K562 (cell line): Measurements from ENCODE around the gene SYNCRIP. TPM values are rescaled to one million over a fixed set of nuclear protein-coding genes. Genes with fewer than 3 reads are reported as not detected.

Experiments used
- ARID1B ChIP-seq: fragments of 450-650 bp; IDR thresholded peaks from 2 replicates; pipeline ENCODE4 v1.6.1; 2016; ENCODE audit warnings: antibody characterized with exemption, mild to moderate bottlenecking, inconsistent platforms
- C11orf30 ChIP-seq: fragments of 450-650 bp; IDR thresholded peaks from 2 replicates; pipeline ENCODE4 v1.6.1; 2016; ENCODE audit warnings: low read depth, mild to moderate bottlenecking
- CAMTA2 ChIP-seq: fragments of 250-450 bp; sonication (Bioruptor Pico); conservative IDR thresholded peaks from 2 replicates; pipeline ENCODE4 v1.5.1; 2022
- CBFA2T3 ChIP-seq: fragments of 450-650 bp; IDR thresholded peaks from 2 replicates; pipeline ENCODE4 v1.6.1; 2017
- CBX2 ChIP-seq: fragments of 200-600 bp; sonication (generic); IDR thresholded peaks from one replicate; pipeline ENCODE4 v1.6.1; 2012; ENCODE audit warnings: mild to moderate bottlenecking, low read length, inconsistent platforms; ENCODE audit not compliant: insufficient read depth, poor library complexity, severe bottlenecking
- CHCHD3 ChIP-seq: fragments of 250-450 bp; sonication (Bioruptor Pico); IDR thresholded peaks from 2 replicates; pipeline ENCODE4 v2.1.2; 2022; ENCODE audit warnings: mild to moderate bottlenecking
- DPF2 ChIP-seq: fragments of 450-650 bp; IDR thresholded peaks from 2 replicates; pipeline ENCODE4 v1.6.1; 2016
- ETV1 ChIP-seq: fragments of 450-650 bp; conservative IDR thresholded peaks from 2 replicates; pipeline ENCODE4 v1.6.1; 2016; ENCODE audit warnings: missing genetic modification characterization, control low read depth, low read depth, missing compliant biosample characterization
- EWSR1 ChIP-seq: fragments of 450-650 bp; IDR thresholded peaks from 2 replicates; pipeline ENCODE4 v1.6.1; 2018; ENCODE audit warnings: borderline replicate concordance, mild to moderate bottlenecking, low read depth, moderate library complexity; ENCODE audit not compliant: partially characterized antibody
- MAFG ChIP-seq: fragments of 450-650 bp; conservative IDR thresholded peaks from 2 replicates; pipeline ENCODE4 v1.6.1; 2016; ENCODE audit warnings: missing genetic modification characterization, missing compliant biosample characterization
- MITF ChIP-seq: IDR thresholded peaks from 2 replicates; pipeline ENCODE4 v1.6.1; 2014; ENCODE audit warnings: antibody characterized with exemption
- NCOA2 ChIP-seq, 2 experiments: fragments of 450-650 bp; IDR thresholded peaks; 2 replicates each; pipeline ENCODE4 v1.6.1; 2018; ENCODE audit warnings: mild to moderate bottlenecking in 2 of 2, moderate library complexity in 1 of 2; ENCODE audit not compliant: partially characterized antibody in 2 of 2
- NCOR1 ChIP-seq: fragments of 450-650 bp; IDR thresholded peaks from 2 replicates; pipeline ENCODE4 v1.6.1; 2016; ENCODE audit warnings: mild to moderate bottlenecking, moderate library complexity
- NFE2 ChIP-seq: IDR thresholded peaks from 2 replicates; pipeline ENCODE4 v1.6.1; 2014; ENCODE audit warnings: antibody characterized with exemption, low read depth
- NR2C1 ChIP-seq, 2 experiments: fragments of 450-650 bp; IDR thresholded peaks; 2 replicates each; pipeline ENCODE4 v1.6.1; 2017; ENCODE audit warnings: mild to moderate bottlenecking in 2 of 2, antibody characterized with exemption in 1 of 2, inconsistent platforms in 1 of 2, missing compliant biosample characterization in 1 of 2, missing genetic modification characterization in 1 of 2
- POLR2A ChIP-seq: fragments of 450-650 bp; conservative IDR thresholded peaks from 2 replicates; pipeline ENCODE4 v1.6.1; 2016
- POLR2AphosphoS2 ChIP-seq: IDR thresholded peaks from 2 replicates; pipeline ENCODE4 v1.6.1; 2012; ENCODE audit warnings: low read length, improper control_type of control experiment
- POLR2AphosphoS5 ChIP-seq: IDR thresholded peaks from 2 replicates; pipeline ENCODE4 v1.6.1; 2011; ENCODE audit warnings: mild to moderate bottlenecking, low read depth, low read length, moderate library complexity; ENCODE audit not compliant: control insufficient read depth, insufficient read depth
- RBFOX2 ChIP-seq: fragments of 200-400 bp; formaldehyde crosslinking; IDR thresholded peaks from 2 replicates; pipeline ENCODE4 v1.6.1; 2017; ENCODE audit warnings: low read depth, mild to moderate bottlenecking, low read length, moderate library complexity
- SUPT5H ChIP-seq: fragments of 450-650 bp; IDR thresholded peaks from 2 replicates; pipeline ENCODE4 v1.6.1; 2016
- TEAD4 ChIP-seq, 2 experiments: sonication (generic) in 1 of 2; formaldehyde crosslinking in 1 of 2; IDR thresholded peaks; 2 replicates each; pipeline versions ENCODE4 v1.6.1 to v1.8.0; 2012 to 2022; ENCODE audit warnings: borderline replicate concordance in 1 of 2, inconsistent platforms in 1 of 2, low read length in 1 of 2, mild to moderate bottlenecking in 1 of 2, missing genetic modification reagents in 1 of 2
- ZNF316 ChIP-seq: fragments of 450-650 bp; IDR thresholded peaks from 2 replicates; pipeline ENCODE4 v1.6.1; 2016
- ZNF586 ChIP-seq: fragments of 450-650 bp; formaldehyde crosslinking; conservative IDR thresholded peaks from 2 replicates; pipeline ENCODE4 v1.4.0; 2020; ENCODE audit warnings: mild to moderate bottlenecking, moderate library complexity
- ZNF77 ChIP-seq: fragments of 250-450 bp; sonication (Bioruptor Pico); IDR thresholded peaks from 2 replicates; pipeline ENCODE4 v1.5.0; 2020
- polyA plus RNA-seq, 8 experiments: library from polyadenylated mRNA; depleted of rRNA in 4 of 8; stranded (reverse) in 5 of 8; unstranded in 3 of 8; fragments of >200 nt; fragmentation: Nextera tagmentation in 2 of 8; fragmentation: Illumina TruSeq in 1 of 8; extraction: Ambion mirVana in 2 of 8; extraction: Trizol in 1 of 8; gene quantifications; 2 replicates each; pipeline versions ENCODE4 v1.2.1 to v1.2.3, GENCODE V29; 2011 to 2014; ENCODE audit warnings: inconsistent platforms in 1 of 8, missing spikeins in 1 of 8
- total RNA-seq, 7 experiments: library from RNA; depleted of rRNA in 6 of 7; stranded (reverse); fragments of >200 nt in 6 of 7; fragmentation: Illumina TruSeq in 2 of 7; extraction: Trizol in 2 of 7; gene quantifications; 2 replicates each; pipeline versions ENCODE4 v1.2.1 to v1.2.3, GENCODE V29; 2011 to 2021; ENCODE audit warnings: low replicate concordance in 1 of 7
- TF ChIP-seq, protein P1 (sequence below): fragments of 450-650 bp; IDR thresholded peaks from 2 replicates; pipeline ENCODE4 v1.6.1; 2016; ENCODE audit warnings: antibody characterized with exemption

The SYNCRIP gene
- total and polyA plus RNA-seq, 9 of the 15 experiments (the other 6 are each of a cell fraction or from before 2014, with no cell fraction given): 46.5 to 295 (median 140) TPM

DNA sequence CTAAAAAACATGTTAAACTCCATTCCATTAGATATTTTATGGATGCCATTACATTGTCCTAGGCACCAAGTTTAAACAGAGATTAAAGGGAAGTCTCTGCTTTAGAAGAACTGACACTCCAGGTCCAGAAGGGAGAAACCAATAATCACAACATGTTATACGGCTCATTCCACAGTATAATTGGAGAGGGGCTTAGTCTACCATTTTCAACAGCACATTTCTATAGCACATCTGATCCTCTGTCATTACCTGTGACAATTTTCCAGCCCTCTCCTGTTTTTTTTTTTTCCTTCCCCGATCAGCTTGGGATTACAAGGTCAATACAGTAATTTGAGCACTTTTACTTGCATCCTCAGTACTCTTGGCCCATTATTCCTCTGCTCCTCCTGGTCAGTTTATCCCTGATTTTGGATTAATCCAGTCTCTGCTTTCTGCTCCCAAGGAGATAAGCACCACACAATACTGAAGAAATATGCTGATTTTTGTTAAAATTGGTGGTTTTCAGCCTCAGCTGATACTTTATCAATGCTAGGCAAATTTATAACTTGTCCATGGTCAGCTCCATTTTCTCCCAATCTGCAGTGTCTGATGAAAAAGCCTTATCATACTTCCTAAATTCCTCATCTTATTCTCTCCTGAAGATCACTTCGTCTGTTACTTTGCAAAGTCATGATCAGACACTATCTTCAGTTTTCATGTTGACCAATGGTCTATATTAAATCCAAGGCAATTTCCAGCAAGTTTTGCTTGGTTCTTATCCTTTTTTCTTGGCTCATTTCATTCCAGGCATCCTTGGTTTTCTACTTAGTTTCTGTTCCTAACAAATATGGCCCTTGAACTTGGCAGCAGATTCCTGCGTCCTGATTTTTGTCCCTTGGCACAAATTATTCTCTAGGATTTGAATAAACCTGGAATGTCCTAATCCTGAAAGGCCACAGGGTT is 30.8 kb upstream of the SYNCRIP start (continued):
- TF ChIP-seq, protein P1, sequence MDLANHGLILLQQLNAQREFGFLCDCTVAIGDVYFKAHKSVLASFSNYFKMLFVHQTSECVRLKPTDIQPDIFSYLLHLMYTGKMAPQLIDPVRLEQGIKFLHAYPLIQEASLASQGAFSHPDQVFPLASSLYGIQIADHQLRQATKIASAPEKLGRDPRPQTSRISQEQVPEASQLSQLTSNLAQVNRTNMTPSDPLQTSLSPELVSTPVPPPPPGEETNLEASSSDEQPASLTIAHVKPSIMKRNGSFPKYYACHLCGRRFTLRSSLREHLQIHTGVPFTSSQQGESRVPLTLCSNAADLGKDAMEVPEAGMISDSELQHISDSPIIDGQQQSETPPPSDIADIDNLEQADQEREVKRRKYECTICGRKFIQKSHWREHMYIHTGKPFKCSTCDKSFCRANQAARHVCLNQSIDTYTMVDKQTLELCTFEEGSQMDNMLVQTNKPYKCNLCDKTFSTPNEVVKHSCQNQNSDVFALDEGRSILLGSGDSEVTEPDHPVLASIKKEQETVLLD: no peak
- TF ChIP-seq POLR2AphosphoS2 (peak; percentile 24; the same call in 1 of the 2 replicates), CHCHD3 (CRISPR knock-in tag) (0 out of 2 replicates have a peak, but pooled peaks have one; percentile 10), RBFOX2 (0 out of 2 replicates have a peak, but pooled peaks have one; percentile 13), CBX2 (no peak), MAFG (tag) (peak; percentile 54), NFE2 (peak; percentile 73), NCOR1 (peak; percentile 37; the same call in 1 of the 2 replicates), DPF2 (0 out of 2 replicates have a peak, but pooled peaks have one; percentile 31), ETV1 (tag) (no peak), EWSR1 (peak; percentile 79), CAMTA2 (no peak), POLR2AphosphoS5 (peak; percentile 58; the same call in 1 of the 2 replicates), NR2C1 (IDR thresholded peaks at IDR 0.05) (0 out of 2 replicates have a peak, but pooled peaks have one; percentile 16), NR2C1 (tag; IDR thresholded peaks at IDR 0.05) (no peak), ZNF316 (peak; percentile 75), POLR2A (peak; percentile 81), C11orf30 (peak; percentile 63; the same call in 1 of the 2 replicates), TEAD4 (IDR thresholded peaks at IDR 0.05; ENCODE audit: low read length) (peak; percentile 33; the same call in 1 of the 2 replicates), TEAD4 (CRISPR knock-in tag; IDR thresholded peaks at IDR 0.05; ENCODE audit: borderline replicate concordance) (no peak), NCOA2 (IDR thresholded peaks at IDR 0.05; ENCODE audit: partially characterized antibody in 2 of 2) (no peak), MITF (no peak), CBFA2T3 (peak; percentile 29; the same call in 1 of the 2 replicates), ARID1B (peak; percentile 37; the same call in 1 of the 2 replicates), SUPT5H (peak; percentile 63), ZNF77 (CRISPR knock-in tag) (0 out of 2 replicates have a peak, but pooled peaks have one; percentile 57), ZNF586 (CRISPR knock-in tag) (0 out of 2 replicates have a peak, but pooled peaks have one; percentile 8)
